Measurements from ENCODE around the gene GPBP1. TPM values are rescaled to one million over a fixed set of nuclear protein-coding genes. Genes with fewer than 3 reads are reported as not detected.

Gene GPBP1
- total and polyA plus RNA-seq, 9 of the 15 experiments (the other 6 are each of a cell fraction or from before 2014, with no cell fraction given): 31.0 to 109 (median 68.4) TPM

DNA sequence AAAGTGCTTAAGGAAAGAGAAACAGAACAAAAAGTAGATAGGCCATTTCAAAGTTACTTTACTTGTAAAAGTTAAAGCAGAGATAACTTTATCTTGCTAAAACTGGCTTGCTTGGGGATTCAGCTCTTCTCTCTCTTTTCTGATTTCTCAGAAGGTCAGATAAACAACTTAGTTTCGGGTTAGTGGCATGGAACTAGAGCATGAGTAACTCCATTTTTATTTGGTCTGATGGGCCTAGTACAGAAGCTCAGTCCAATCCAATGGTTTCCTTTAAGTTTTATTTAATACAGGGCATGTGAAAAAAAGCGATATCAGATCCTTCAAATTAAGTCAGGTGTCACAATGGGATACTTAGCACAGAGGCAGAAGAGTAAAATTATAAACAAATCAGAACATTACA lies 18.8 kb upstream of the GPBP1 start (continued):
- TF ChIP-seq NR1H2 (CRISPR knock-in tag; IDR thresholded peaks at IDR 0.05) (no peak), BRCA1 (IDR thresholded peaks at IDR 0.05) (no peak), BRCA1 (CRISPR knock-in tag; IDR thresholded peaks at IDR 0.05) (no peak), ZFX (CRISPR knock-in tag; IDR thresholded peaks at IDR 0.05) (peak; percentile 24; the same call in 1 of the 2 replicates), PPARD (CRISPR knock-in tag; IDR thresholded peaks at IDR 0.05) (no peak), ZNF766 (CRISPR knock-in tag; conservative IDR thresholded peaks at IDR 0.05) (peak; percentile 85), DPF2 (IDR thresholded peaks at IDR 0.05) (no peak), IFI16 (CRISPR knock-in tag; IDR thresholded peaks at IDR 0.05) (peak; percentile 83), TCF3 (CRISPR knock-in tag; IDR thresholded peaks at IDR 0.05) (peak; percentile 29; the same call in 1 of the 2 replicates), ZNF644 (tag; IDR thresholded peaks at IDR 0.05; ENCODE audit: low read depth) (peak; percentile 69; the same call in 1 of the 2 replicates), RFX7 (CRISPR knock-in tag; IDR thresholded peaks at IDR 0.05) (no peak), POLR2AphosphoS5 (IDR thresholded peaks at IDR 0.05; ENCODE audit: control insufficient read depth, insufficient read depth, low read depth, low read length) (no peak), FOXK1 (CRISPR knock-in tag; IDR thresholded peaks at IDR 0.05; ENCODE audit: borderline replicate concordance) (no peak), PTRF (tag; IDR thresholded peaks at IDR 0.05) (peak; percentile 87)
- TF ChIP-seq, protein P1, sequence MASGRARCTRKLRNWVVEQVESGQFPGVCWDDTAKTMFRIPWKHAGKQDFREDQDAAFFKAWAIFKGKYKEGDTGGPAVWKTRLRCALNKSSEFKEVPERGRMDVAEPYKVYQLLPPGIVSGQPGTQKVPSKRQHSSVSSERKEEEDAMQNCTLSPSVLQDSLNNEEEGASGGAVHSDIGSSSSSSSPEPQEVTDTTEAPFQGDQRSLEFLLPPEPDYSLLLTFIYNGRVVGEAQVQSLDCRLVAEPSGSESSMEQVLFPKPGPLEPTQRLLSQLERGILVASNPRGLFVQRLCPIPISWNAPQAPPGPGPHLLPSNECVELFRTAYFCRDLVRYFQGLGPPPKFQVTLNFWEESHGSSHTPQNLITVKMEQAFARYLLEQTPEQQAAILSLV (tag; IDR thresholded peaks at IDR 0.05): no peak
- TF ChIP-seq, protein P2, sequence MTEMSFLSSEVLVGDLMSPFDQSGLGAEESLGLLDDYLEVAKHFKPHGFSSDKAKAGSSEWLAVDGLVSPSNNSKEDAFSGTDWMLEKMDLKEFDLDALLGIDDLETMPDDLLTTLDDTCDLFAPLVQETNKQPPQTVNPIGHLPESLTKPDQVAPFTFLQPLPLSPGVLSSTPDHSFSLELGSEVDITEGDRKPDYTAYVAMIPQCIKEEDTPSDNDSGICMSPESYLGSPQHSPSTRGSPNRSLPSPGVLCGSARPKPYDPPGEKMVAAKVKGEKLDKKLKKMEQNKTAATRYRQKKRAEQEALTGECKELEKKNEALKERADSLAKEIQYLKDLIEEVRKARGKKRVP (CRISPR knock-in tag; IDR thresholded peaks at IDR 0.05): peak; percentile 77
- TF ChIP-seq, protein P3, sequence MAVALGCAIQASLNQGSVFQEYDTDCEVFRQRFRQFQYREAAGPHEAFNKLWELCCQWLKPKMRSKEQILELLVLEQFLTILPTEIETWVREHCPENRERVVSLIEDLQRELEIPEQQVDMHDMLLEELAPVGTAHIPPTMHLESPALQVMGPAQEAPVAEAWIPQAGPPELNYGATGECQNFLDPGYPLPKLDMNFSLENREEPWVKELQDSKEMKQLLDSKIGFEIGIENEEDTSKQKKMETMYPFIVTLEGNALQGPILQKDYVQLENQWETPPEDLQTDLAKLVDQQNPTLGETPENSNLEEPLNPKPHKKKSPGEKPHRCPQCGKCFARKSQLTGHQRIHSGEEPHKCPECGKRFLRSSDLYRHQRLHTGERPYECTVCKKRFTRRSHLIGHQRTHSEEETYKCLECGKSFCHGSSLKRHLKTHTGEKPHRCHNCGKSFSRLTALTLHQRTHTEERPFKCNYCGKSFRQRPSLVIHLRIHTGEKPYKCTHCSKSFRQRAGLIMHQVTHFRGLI (CRISPR knock-in tag; IDR thresholded peaks at IDR 0.05): peak; percentile 86
- TF ChIP-seq, protein P4, sequence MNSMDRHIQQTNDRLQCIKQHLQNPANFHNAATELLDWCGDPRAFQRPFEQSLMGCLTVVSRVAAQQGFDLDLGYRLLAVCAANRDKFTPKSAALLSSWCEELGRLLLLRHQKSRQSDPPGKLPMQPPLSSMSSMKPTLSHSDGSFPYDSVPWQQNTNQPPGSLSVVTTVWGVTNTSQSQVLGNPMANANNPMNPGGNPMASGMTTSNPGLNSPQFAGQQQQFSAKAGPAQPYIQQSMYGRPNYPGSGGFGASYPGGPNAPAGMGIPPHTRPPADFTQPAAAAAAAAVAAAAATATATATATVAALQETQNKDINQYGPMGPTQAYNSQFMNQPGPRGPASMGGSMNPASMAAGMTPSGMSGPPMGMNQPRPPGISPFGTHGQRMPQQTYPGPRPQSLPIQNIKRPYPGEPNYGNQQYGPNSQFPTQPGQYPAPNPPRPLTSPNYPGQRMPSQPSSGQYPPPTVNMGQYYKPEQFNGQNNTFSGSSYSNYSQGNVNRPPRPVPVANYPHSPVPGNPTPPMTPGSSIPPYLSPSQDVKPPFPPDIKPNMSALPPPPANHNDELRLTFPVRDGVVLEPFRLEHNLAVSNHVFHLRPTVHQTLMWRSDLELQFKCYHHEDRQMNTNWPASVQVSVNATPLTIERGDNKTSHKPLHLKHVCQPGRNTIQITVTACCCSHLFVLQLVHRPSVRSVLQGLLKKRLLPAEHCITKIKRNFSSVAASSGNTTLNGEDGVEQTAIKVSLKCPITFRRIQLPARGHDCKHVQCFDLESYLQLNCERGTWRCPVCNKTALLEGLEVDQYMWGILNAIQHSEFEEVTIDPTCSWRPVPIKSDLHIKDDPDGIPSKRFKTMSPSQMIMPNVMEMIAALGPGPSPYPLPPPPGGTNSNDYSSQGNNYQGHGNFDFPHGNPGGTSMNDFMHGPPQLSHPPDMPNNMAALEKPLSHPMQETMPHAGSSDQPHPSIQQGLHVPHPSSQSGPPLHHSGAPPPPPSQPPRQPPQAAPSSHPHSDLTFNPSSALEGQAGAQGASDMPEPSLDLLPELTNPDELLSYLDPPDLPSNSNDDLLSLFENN (IDR thresholded peaks at IDR 0.05; ENCODE audit: low read depth in 2 of 2, low read length in 2 of 2): no peak
- TF ChIP-seq, protein P5, sequence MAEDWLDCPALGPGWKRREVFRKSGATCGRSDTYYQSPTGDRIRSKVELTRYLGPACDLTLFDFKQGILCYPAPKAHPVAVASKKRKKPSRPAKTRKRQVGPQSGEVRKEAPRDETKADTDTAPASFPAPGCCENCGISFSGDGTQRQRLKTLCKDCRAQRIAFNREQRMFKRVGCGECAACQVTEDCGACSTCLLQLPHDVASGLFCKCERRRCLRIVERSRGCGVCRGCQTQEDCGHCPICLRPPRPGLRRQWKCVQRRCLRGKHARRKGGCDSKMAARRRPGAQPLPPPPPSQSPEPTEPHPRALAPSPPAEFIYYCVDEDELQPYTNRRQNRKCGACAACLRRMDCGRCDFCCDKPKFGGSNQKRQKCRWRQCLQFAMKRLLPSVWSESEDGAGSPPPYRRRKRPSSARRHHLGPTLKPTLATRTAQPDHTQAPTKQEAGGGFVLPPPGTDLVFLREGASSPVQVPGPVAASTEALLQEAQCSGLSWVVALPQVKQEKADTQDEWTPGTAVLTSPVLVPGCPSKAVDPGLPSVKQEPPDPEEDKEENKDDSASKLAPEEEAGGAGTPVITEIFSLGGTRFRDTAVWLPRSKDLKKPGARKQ (CRISPR knock-in tag; IDR thresholded peaks at IDR 0.05): no peak
